Measurements from ENCODE around the gene UAP1L1.
"Not testable (repeated sequence)": the region's sequence is repeated elsewhere in the genome, so short reads cannot be mapped to it uniquely, and the experiment has no call there.

UAP1L1 gene

GRCh38 chr9:137077010-137077747 is at the start of gene UAP1L1:
UAP1L1 (plus strand) TSS chr9:137077517; CDS start chr9:137077533, 16 bp downstream.
- peak in 1 of 2 donors; percentile 18 for DNase-seq (ENCODE audit: low read depth in 1 of 2, low spot score in 1 of 2)

DNA sequence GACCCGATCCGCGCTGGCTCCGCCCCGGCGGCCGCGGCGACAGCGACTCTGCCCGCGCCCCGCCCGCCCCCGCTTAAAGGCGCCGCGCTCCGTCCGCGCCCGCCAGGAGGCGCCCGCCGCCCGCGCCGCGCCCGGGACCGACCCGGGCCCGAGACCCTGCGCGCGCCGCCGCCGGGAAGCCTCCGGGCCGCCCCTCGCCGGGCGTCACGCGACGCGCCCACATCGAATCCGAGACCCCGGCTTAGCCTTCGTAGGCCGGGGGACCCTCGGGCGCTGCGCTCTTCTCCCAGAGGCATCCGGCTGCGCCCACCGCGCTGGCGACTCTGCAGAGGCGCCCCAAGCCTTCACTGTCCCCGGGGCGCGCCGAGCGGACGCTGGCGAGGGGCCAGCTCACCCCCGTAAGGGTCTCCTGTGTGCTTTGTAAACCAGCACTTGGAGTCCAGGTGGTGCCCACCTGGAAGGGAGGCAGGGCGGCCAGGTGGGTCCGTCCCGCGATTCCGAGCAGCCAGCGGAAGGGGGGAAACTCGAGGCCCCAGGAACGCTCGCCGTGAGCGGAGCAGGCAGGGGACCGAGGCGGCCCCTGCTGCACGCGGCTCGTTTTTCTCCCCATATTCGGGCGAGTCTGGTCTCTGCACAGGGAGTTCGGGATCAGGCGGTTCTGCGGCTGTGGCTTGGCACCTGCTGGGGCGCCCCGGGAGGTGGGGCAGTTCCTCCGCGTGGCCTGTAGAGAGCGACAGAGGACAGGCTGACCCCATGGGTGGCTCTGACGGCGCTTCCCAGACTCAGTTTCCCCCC is 48.9 kb upstream of the UAP1L1 start:
- DNase-seq (ENCODE audit: low read depth in 1 of 2, low spot score in 1 of 2) = peak in 1 of 2 donors; percentile 36

- DNase-seq (ENCODE audit: low read depth in 1 of 2, low spot score in 1 of 2) = peak; percentile 47 to 61
Observed at GRCh38 chr9:137029058-137029936, 48.0 kb upstream of the UAP1L1 start.

DNA sequence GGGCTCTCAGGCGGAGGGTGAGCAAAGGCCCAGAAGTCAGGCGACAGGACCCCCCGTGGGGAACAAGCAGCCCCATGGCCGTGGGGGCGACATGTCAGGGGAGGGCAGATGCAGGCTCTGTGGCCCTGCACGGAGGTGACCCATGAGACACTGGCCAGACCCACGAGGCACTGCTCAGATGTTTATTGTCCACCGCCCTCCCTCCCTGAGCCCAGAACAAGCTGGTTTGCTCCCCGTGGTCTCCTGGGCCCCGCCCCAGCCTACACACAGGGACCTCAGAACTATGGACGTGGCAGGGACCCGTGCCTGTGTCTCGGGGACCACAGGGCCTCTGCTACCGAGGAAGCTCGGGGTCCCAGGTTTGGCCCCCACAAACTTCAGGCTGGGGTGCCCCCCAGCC is 47.3 kb upstream of the UAP1L1 start:
- DNase-seq (ENCODE audit: low read depth in 1 of 2, low spot score in 1 of 2) = no peak

- DNase-seq (ENCODE audit: low read depth in 1 of 2, low spot score in 1 of 2) = no peak
Observed at GRCh38 chr9:137030538-137031527, 46.5 kb upstream of the UAP1L1 start.

GRCh38 chr9:137031904-137032640 is 45.2 kb upstream of the UAP1L1 start, which contains the start of gene FUT7:
FUT7 (minus strand) TSS chr9:137032088; CDS start chr9:137031991, 97 bp downstream.
- no peak for DNase-seq (ENCODE audit: low read depth in 1 of 2, low spot score in 1 of 2)

GRCh38 chr9:137032858-137033257 is 44.5 kb upstream of the UAP1L1 start:
- no peak for DNase-seq (ENCODE audit: low read depth in 1 of 2, low spot score in 1 of 2)

- DNase-seq (ENCODE audit: low read depth in 1 of 2, low spot score in 1 of 2) = not testable (repeated sequence)
Observed at GRCh38 chr9:137033481-137033880, 43.8 kb upstream of the UAP1L1 start.

DNA sequence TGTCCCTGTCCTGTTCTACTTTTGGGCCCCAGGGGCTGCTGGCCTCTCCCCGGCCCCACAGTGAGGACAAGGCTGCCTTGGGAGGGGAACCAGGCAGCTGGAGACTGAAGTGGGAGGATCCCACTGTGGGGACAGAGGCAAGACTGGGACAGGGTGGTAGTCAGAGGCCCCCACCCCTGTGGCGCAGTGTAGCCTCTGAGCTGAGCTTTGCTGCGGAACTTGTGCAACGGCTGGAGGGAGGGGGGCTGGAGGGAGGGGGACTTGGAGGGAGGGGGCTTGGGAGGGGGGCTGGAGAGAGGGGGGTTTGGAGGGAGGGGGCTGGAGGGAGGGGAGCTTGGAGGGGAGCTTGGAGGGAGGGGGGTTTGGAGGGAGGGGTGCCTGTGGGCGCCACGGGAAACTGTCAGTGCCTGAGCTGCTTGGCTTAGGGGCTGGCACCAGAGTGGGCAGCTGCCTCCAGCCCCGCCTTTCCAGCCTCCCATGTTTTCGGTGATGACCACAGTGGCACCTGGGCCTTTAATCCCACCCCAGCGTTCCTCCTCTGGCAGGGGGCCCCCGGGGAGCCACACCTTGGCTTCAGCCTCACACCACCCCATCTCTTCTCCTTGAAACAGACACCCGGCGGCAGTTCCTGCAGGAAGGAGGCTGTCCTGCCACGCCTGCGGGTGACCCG is 43.1 kb upstream of the UAP1L1 start:
- no peak for DNase-seq (ENCODE audit: low read depth in 1 of 2, low spot score in 1 of 2)

- DNase-seq (ENCODE audit: low read depth in 1 of 2, low spot score in 1 of 2) = peak; percentile 77 to 83
Observed at GRCh38 chr9:137034709-137035506, 42.4 kb upstream of the UAP1L1 start.

DNA sequence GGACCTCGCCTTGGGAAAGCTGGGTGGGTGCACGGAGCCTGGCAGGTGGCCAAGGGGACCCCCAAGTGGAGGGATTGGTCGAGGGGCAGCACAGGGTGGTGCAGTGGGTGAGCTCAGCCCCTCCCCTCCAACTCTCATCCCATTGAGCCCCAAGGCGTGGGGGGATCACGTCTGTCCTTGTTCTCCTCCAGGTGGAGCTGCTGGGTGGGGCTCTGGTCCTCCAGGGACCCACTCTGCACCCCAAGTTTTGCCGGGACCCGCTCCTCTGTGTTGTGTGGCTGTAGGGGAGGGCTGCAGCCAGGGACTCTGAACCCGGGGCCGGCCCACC is 41.8 kb upstream of the UAP1L1 start:
- DNase-seq (ENCODE audit: low read depth in 1 of 2, low spot score in 1 of 2) = no peak

DNA sequence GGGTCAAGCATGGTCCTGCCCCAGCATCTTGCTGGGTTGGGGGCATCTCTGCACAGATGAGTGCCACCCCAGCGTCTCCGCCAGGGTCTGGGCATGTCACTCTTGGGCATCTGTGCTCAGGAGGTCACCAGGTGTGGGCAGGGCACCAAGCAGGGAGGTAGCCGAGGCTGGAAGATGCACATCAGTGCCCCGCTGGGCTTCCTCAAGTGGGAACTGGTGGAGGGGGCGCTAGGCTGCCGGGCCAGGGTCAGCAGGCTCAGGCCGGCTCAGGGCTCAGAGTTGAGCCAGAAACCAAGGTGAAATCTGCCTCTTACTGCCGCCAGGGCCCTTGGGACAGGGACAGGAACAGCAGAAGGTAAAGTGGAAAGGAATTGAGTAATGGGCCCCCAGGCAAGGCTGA is 41.4 kb upstream of the UAP1L1 start:
- no peak for DNase-seq (ENCODE audit: low read depth in 1 of 2, low spot score in 1 of 2)

- DNase-seq (ENCODE audit: low read depth in 1 of 2, low spot score in 1 of 2) = no peak
Observed at GRCh38 chr9:137037035-137037434, 40.3 kb upstream of the UAP1L1 start.

DNA sequence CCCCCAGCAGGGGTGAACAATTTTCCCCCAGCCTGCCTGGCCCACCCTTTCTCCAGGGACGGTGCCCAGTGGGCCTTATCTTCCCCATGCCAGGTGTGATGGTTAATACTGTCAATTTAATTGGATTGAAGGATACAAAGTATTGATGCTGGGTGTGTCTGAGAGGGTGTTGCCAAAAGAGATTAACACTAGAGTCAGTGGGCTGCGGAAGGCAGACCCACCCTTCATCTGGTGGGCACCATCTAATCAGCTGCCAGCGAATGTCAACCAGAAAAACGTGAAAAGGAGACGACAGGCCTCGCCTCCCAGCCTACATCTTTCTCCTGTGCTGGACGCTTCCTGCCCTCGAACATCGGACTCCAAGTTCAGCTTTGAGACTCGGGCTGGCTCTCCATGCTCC is 39.8 kb upstream of the UAP1L1 start:
- no peak for DNase-seq (ENCODE audit: low read depth in 1 of 2, low spot score in 1 of 2)

DNA sequence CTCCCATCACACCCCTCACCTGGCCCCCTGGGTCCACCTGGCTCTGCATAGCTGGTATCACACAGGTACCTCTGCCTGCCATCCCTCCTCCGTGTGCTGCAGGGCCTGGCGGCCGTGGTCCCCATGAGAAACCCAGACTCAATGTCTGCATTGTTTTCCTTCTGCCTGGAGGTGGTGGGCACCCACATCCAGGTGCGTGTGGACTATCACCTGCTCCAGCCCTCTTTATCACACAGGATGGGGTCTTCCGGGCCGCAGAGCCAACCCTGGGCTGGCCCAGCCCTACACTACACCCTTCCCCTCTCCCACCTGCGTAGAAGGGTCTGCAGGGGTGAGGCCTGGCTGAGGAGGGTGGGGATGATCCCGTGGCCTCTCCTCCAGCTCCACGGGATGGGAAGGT is 38.4 kb upstream of the UAP1L1 start:
- DNase-seq (ENCODE audit: low read depth in 1 of 2, low spot score in 1 of 2) = no peak

GRCh38 chr9:137039611-137040366 is 37.5 kb upstream of the UAP1L1 start:
- DNase-seq (ENCODE audit: low read depth in 1 of 2, low spot score in 1 of 2) = no peak

DNA sequence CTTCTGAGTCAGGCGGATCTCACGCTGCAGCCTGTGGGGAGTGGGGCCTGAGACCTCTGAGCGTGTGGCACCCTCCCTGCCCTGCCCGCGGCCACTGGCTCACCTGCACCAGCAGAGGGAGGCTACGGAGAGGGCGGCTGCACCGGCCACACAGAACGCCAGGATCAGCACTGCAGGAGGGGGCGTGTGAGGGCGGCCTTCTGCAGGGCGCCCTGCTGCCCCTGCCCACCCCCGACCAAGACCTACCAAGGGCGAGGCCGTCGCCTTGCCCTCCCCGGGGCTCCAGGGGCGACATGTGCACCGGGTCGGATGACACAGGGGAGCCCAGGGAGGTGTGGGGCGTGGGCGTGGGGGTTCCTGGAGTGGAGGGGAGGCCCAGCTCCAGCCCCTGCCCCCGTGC is 36.7 kb upstream of the UAP1L1 start:
- no peak for DNase-seq (ENCODE audit: low read depth in 1 of 2, low spot score in 1 of 2)

- no peak for DNase-seq (ENCODE audit: low read depth in 1 of 2, low spot score in 1 of 2)
Observed at GRCh38 chr9:137041124-137041523, 36.2 kb upstream of the UAP1L1 start.

Measured in activated CD4-positive, alpha-beta T cell treated with anti-CD3 and anti-CD28 coated beads, Interleukin-2, amount 50 U/mL, for 24 hours (primary cell).